HepG2 (cell line): ENCODE data around the gene DAB1. TPM values are rescaled to one million over a fixed set of nuclear protein-coding genes. Genes with fewer than 3 reads are reported as not detected.

ENCODE experiments used
- ATAC-seq: fragments of 200-7000 bp; cut with Tn5 transposase; 3 replicates; pipeline ENCODE4 v1.9.1; 2020; ENCODE audit warnings: mild to moderate bottlenecking, moderate library complexity
- BruUV-seq: library from RNA; stranded (reverse); fragments of 400-500 nt; replicated peaks from 2 replicates; lab custom pipeline; 2021; lab: Mats Ljungman, UMichigan
- CTCF ChIA-PET: fragments of 300-600 bp; formaldehyde crosslinking; extraction: SDS; loops from one replicate; lab custom pipeline; 2021; ENCODE audit warnings: low total read pairs, inconsistent platforms, low intra/inter-chr PET ratio; lab: Yijun Ruan, JAX
- POLR2A ChIA-PET: fragments of 350-600 bp; sonication (Branson Sonifier 250); formaldehyde crosslinking; loops from one replicate; lab custom pipeline; 2020; ENCODE audit warnings: antibody characterized with exemption, inconsistent platforms; lab: Yijun Ruan, JAX
- DNase-seq: peaks from one replicate; pipeline ENCODE4 v3.0.0-alpha.2; 2015; ENCODE audit warnings: low spot score
- FAIRE-seq: peaks from 3 replicates; lab custom pipeline; 2011; peaks lifted over from hg19 to GRCh38; lab: Jason Lieb, UNC
- H2AFZ ChIP-seq: one replicate; pipeline ENCODE4 v1.6.1; 2011; ENCODE audit warnings: low read length, inconsistent platforms
- H3K27ac ChIP-seq: fragments of 300-600 bp; 3 replicates; pipeline ENCODE4 v1.8.0; 2011; ENCODE audit warnings: mixed run types, mild to moderate bottlenecking, mixed read lengths, low read length, inconsistent platforms; ENCODE audit not compliant: insufficient read depth; ENCODE audit errors: extremely low read length
- H3K27me3 ChIP-seq, 2 experiments: fragments of 200-600 bp in 1 of 2; 2 replicates in 1 of 2; 3 replicates in 1 of 2; pipeline versions ENCODE4 v1.6.0 to v1.8.0; 2011; ENCODE audit warnings: low read length in 2 of 2, mild to moderate bottlenecking in 2 of 2, moderate library complexity in 2 of 2, inconsistent platforms in 1 of 2; ENCODE audit not compliant: insufficient read depth in 2 of 2, control insufficient read depth in 1 of 2
- H3K36me3 ChIP-seq, 2 experiments: fragments of 200-600 bp in 1 of 2; replicated peaks in 1 of 2; 2 replicates in 1 of 2; 3 replicates in 1 of 2; pipeline versions ENCODE4 v1.5.1 to v1.8.0; 2011; ENCODE audit warnings: low read length in 2 of 2, inconsistent platforms in 1 of 2; ENCODE audit not compliant: insufficient read depth in 2 of 2, control insufficient read depth in 1 of 2
- H3K4me1 ChIP-seq: 2 replicates; pipeline ENCODE4 v1.5.1; 2012; ENCODE audit warnings: low read length, inconsistent platforms; ENCODE audit not compliant: insufficient read depth
- H3K4me2 ChIP-seq: 2 replicates; pipeline ENCODE4 v1.6.0; 2011; ENCODE audit warnings: low read depth, low read length, inconsistent platforms
- H3K4me3 ChIP-seq, 3 experiments: fragments of 200-600 bp in 1 of 3; sonication (generic), shearing (Covaris generic) in 1 of 3; replicated peaks in 1 of 3; 2 replicates each; pipeline ENCODE4 v1.5.1; 2011 to 2016; ENCODE audit warnings: low read length in 3 of 3, inconsistent platforms in 2 of 3, low read depth in 2 of 3, mild to moderate bottlenecking in 2 of 3, control low read depth in 1 of 3, mixed read lengths in 1 of 3; ENCODE audit not compliant: insufficient read depth in 1 of 3
- H3K79me2 ChIP-seq: one replicate; pipeline ENCODE4 v1.6.1; 2011; ENCODE audit warnings: low read length, inconsistent platforms; ENCODE audit not compliant: insufficient read depth
- H3K9ac ChIP-seq: 2 replicates; pipeline ENCODE4 v1.6.0; 2011; ENCODE audit warnings: mild to moderate bottlenecking, low read depth, low read length, inconsistent platforms; ENCODE audit not compliant: insufficient read depth
- H3K9me3 ChIP-seq: 2 replicates; pipeline ENCODE4 v1.5.1; 2012; ENCODE audit warnings: mild to moderate bottlenecking, low read length
- H4K20me1 ChIP-seq: 2 replicates; pipeline ENCODE4 v1.6.0; 2011; ENCODE audit warnings: inconsistent platforms, mild to moderate bottlenecking, low read length, moderate library complexity; ENCODE audit not compliant: insufficient read depth
- ATF7 ChIP-seq, 2 experiments: fragments of 450-650 bp in 1 of 2; sonication (generic) in 1 of 2; formaldehyde crosslinking in 1 of 2; IDR thresholded peaks; 2 replicates each; pipeline versions ENCODE4 v1.4.0 to v1.6.1; 2016 to 2020; ENCODE audit warnings: antibody characterized with exemption in 1 of 2, mild to moderate bottlenecking in 1 of 2, missing genetic modification reagents in 1 of 2
- CREB1 ChIP-seq, 2 experiments: fragments of 450-650 bp in 1 of 2; IDR thresholded peaks; 2 replicates each; pipeline ENCODE4 v1.6.1; 2016 to 2017; ENCODE audit warnings: control low read depth in 1 of 2, mild to moderate bottlenecking in 1 of 2, missing compliant biosample characterization in 1 of 2, missing genetic modification characterization in 1 of 2
- KLF9 ChIP-seq: IDR thresholded peaks from 2 replicates; pipeline ENCODE4 v1.6.1; 2016; ENCODE audit warnings: low read depth
- MAFK ChIP-seq, 2 experiments: IDR thresholded peaks in 1 of 2; conservative IDR thresholded peaks in 1 of 2; 2 replicates each; pipeline ENCODE4 v1.6.1; 2011; ENCODE audit warnings: improper control_type of control experiment in 2 of 2, low read length in 2 of 2
- PAX8 ChIP-seq: sonication (generic); formaldehyde crosslinking; IDR thresholded peaks from 2 replicates; pipeline ENCODE4 v1.8.0; 2022; ENCODE audit warnings: mild to moderate bottlenecking, missing genetic modification reagents, borderline replicate concordance
- PCBP1 ChIP-seq: fragments of 200-400 bp; formaldehyde crosslinking; IDR thresholded peaks from 2 replicates; pipeline ENCODE4 v1.6.1; 2017; ENCODE audit warnings: mild to moderate bottlenecking, low read depth, low read length, borderline replicate concordance
- PRPF4 ChIP-seq: fragments of 200-400 bp; formaldehyde crosslinking; IDR thresholded peaks from 2 replicates; pipeline ENCODE4 v1.6.1; 2016; ENCODE audit warnings: low read length, low read depth; ENCODE audit not compliant: poor library complexity, severe bottlenecking
- SMC3 ChIP-seq: IDR thresholded peaks from 2 replicates; pipeline ENCODE4 v1.6.1; 2011; ENCODE audit warnings: low read length, improper control_type of control experiment
- ZFYVE20 ChIP-seq: sonication (generic); formaldehyde crosslinking; IDR thresholded peaks from 2 replicates; pipeline ENCODE4 v1.8.0; 2023; ENCODE audit warnings: low read depth, mild to moderate bottlenecking, moderate library complexity, missing genetic modification reagents, borderline replicate concordance
- ZNF234 ChIP-seq: sonication (generic); formaldehyde crosslinking; conservative IDR thresholded peaks from 2 replicates; pipeline ENCODE4 v1.5.1; 2020; ENCODE audit warnings: mild to moderate bottlenecking, missing genetic modification reagents
- ZNF556 ChIP-seq: sonication (generic); formaldehyde crosslinking; IDR thresholded peaks from 2 replicates; pipeline ENCODE4 v1.4.0; 2020; ENCODE audit warnings: mild to moderate bottlenecking, missing genetic modification reagents, borderline replicate concordance
- ZNF891 ChIP-seq: sonication (generic); formaldehyde crosslinking; IDR thresholded peaks from 2 replicates; pipeline ENCODE4 v1.5.0; 2020; ENCODE audit warnings: mild to moderate bottlenecking, missing genetic modification reagents
- WGBS: methylation state at CpG from one replicate; pipeline ENCODE4 v1.1.6; 2017; ENCODE audit warnings: low lambda C conversion rate; 5-methylcytosine and 5-hydroxymethylcytosine counted together
- in situ Hi-C: cut with HindIII; loops from 2 replicates; pipeline ENCODE4 v1.10.0; 2017; ENCODE audit warnings: low pct_unique_long_range_greater_than_20kb; ENCODE audit not compliant: extremely low pct_ligation_motif_present
- intact Hi-C: fragments of 100-400 bp; cut with micrococcal nuclease; formaldehyde crosslinking; loops from one replicate; pipeline ENCODE4 v1.10.0; 2022; ENCODE audit not compliant: unreplicated experiment
- polyA plus RNA-seq, 8 experiments: library from polyadenylated mRNA; depleted of rRNA in 3 of 8; stranded (reverse) in 7 of 8; unstranded in 1 of 8; fragments of >200 nt; fragmentation: Illumina TruSeq in 4 of 8; extraction: Trizol in 4 of 8; gene quantifications; 2 replicates each; pipeline versions ENCODE4 v1.2.1 to v1.2.3, GENCODE V29; 2011 to 2016; ENCODE audit warnings: low read depth in 4 of 8, missing spikeins in 1 of 8, mixed read lengths in 1 of 8; ENCODE audit not compliant: insufficient read depth in 1 of 8
- total RNA-seq, 5 experiments: library from RNA; depleted of rRNA; stranded (reverse); fragments of >200 nt; fragmentation: Illumina TruSeq; extraction: Trizol; gene quantifications; 2 replicates each; pipeline ENCODE4 v1.2.3, GENCODE V29; 2016; ENCODE audit warnings: low read depth in 1 of 5

The DAB1 gene
- total and polyA plus RNA-seq, 2 of the 13 experiments (the other 11 are each of a cell fraction or from before 2014, with no cell fraction given): 0.04 to 0.13 TPM

DNA sequence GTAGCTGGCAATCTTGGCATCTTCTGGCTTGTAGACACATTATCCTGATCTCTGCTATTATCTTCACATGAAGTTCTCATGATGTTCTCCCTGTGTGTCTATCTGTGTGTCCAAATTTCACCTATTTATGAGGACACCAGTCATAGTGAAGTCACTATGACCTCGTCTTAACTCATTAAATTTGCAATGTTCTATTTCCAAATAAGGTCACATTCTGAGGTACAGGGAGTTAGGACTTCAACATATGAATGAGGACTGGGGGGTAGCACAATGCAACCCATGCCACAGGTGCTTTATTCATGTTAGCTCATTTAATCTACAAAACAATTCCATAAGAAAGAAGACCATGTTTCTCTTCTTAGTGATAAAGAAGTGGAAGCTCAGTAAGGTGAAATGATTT, 251.8 kb downstream of the DAB1 start:
- no peak overlapping the region for H3K4me3 ChIP-seq
- no peaks in the 10 kb centered on the region; a peak in 1 of 5 replicates for H3K27me3 ChIP-seq
- no peak for FAIRE-seq
- H3K9ac ChIP-seq: no peak overlapping the region
- BruUV-seq: no TSS peak
- intact Hi-C loops: no loop called here
- POLR2A ChIA-PET: no interaction called here
- in situ Hi-C loops: no loop called here
- no peak for ATAC-seq
- H3K4me2 ChIP-seq: no peak overlapping the region
- WGBS: 0% methylated on average over 1 of the region's 1 CpG
- no peak for TF ChIP-seq ZNF891 (CRISPR knock-in tag)
- TF ChIP-seq PRPF4: no peak
- TF ChIP-seq ZNF234 (CRISPR knock-in tag): no peak
- TF ChIP-seq SMC3: no peak
- no peak for TF ChIP-seq KLF9
- TF ChIP-seq ZFYVE20 (CRISPR knock-in tag): no peak
- CTCF ChIA-PET: no interaction called here
- H3K9me3 ChIP-seq: no peaks in the 10 kb centered on the region
- peaks cover 9% of the 10 kb centered on the region for H3K4me1 ChIP-seq
- no peak overlapping the region for H3K27ac ChIP-seq
- no peak overlapping the region for H2AFZ ChIP-seq
- no peaks in the 10 kb centered on the region for H3K36me3 ChIP-seq
- H3K79me2 ChIP-seq: no peaks in the 10 kb centered on the region
- DNase-seq: no peak
- no peaks in the 10 kb centered on the region for H4K20me1 ChIP-seq

DNA sequence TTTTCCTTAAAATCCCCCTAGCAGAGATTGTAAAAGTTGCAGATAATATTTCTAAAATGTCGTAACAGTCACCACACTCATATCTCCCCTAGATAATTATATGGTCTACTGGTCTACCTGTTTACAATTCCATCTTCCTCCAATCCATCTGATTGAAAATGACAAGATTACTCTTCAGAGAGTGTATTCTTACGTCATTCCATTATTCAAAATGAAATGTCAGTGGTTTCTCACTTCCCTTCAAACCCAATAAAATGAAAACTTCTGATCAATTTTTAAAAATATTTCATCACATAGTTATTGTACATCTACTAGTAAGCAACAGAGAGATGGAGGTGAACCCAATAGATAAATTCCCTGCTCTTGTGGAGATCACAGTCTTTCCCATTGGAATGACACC, 255.9 kb downstream of the DAB1 start:
- no peak overlapping the region for H3K9ac ChIP-seq
- no peaks in the 10 kb centered on the region for H3K36me3 ChIP-seq
- FAIRE-seq (no peak), DNase-seq (no peak), ATAC-seq (no peak)
- H3K4me3 ChIP-seq: no peak overlapping the region
- ChIA-PET CTCF (no interaction called here), POLR2A (no interaction called here)
- H3K9me3 ChIP-seq: no peaks in the 10 kb centered on the region
- BruUV-seq: no TSS peak
- peaks cover 9% of the 10 kb centered on the region for H3K4me1 ChIP-seq
- 74% methylated on average over 2 of the region's 2 CpGs for WGBS
- no peaks in the 10 kb centered on the region for H3K79me2 ChIP-seq
- in situ Hi-C loops: no loop called here
- H3K4me2 ChIP-seq: no peak overlapping the region
- H4K20me1 ChIP-seq: no peaks in the 10 kb centered on the region
- H3K27me3 ChIP-seq: no peaks in the 10 kb centered on the region
- TF ChIP-seq PCBP1 (no peak), MAFK (conservative IDR thresholded peaks at IDR 0.05 in 1 of 2, IDR thresholded peaks at IDR 0.05 in 1 of 2; ENCODE audit: low read length in 2 of 2) (no peak), ATF7 (IDR thresholded peaks at IDR 0.05) (0 out of 2 replicates have a peak, but pooled peaks have one; percentile 25), ATF7 (CRISPR knock-in tag; IDR thresholded peaks at IDR 0.05) (no peak), CREB1 (IDR thresholded peaks at IDR 0.05) (peak; percentile 35; the same call in 1 of the 2 replicates), CREB1 (CRISPR knock-in tag; IDR thresholded peaks at IDR 0.05) (no peak), ZNF556 (CRISPR knock-in tag) (no peak), PAX8 (CRISPR knock-in tag) (no peak)
- H2AFZ ChIP-seq: no peak overlapping the region
- intact Hi-C loops: no loop called here
- no peak overlapping the region for H3K27ac ChIP-seq
